ENCODE measurements around the gene ASIC2. TPM values are rescaled to one million over a fixed set of nuclear protein-coding genes. Genes with fewer than 3 reads are reported as not detected.

The ASIC2 gene
- total RNA-seq, 1 donor from 2014 or later = 0.36 TPM

DNA sequence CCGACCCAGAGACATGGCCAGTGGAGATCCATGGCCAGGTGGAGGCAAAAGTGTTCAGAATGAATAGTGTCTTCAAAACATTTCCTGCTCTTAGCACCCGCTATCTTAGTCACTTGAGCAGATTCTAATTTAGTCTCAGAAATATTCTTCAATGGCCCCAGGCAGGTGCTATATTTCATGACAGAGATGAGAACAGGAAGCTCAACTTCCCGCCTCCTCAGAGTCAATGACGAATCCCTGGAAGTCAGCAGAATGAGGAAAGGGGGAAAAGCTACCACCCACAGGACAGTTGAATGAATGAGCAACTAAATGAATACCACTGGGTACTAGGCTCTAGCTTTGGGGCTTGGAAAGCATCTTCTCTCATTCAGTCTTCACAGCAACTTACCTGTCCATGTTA is 147.2 kb downstream of the ASIC2 start:
- no peak overlapping the region for H3K27ac Mint-ChIP-seq (ENCODE audit: unreplicated experiment)
- Histone ChIP-seq H3K36me3 (ENCODE audit: insufficient read depth, low read length) (no peaks in the 10 kb centered on the region), H3K4me3 (ENCODE audit: insufficient read depth, low read depth, low read length) (no peak overlapping the region), H4K20me1 (ENCODE audit: insufficient read depth, low read length) (no peaks in the 10 kb centered on the region), H3K27me3 (ENCODE audit: insufficient read depth, low read length) (no peaks in the 10 kb centered on the region), H3K9me3 (ENCODE audit: insufficient read depth, low read depth, low read length) (no peaks in the 10 kb centered on the region), H3K79me2 (ENCODE audit: insufficient read depth, low read length) (no peaks in the 10 kb centered on the region), H2AFZ (ENCODE audit: low read depth, low read length) (no peak overlapping the region), H3K9ac (ENCODE audit: low read length) (no peak overlapping the region), H3K4me1 (ENCODE audit: insufficient read depth, low read length) (no peaks in the 10 kb centered on the region), H3K4me2 (ENCODE audit: low read length) (no peak overlapping the region), H3K27ac (ENCODE audit: low read depth, low read length) (no peak overlapping the region)
- TF ChIP-seq, protein P1, sequence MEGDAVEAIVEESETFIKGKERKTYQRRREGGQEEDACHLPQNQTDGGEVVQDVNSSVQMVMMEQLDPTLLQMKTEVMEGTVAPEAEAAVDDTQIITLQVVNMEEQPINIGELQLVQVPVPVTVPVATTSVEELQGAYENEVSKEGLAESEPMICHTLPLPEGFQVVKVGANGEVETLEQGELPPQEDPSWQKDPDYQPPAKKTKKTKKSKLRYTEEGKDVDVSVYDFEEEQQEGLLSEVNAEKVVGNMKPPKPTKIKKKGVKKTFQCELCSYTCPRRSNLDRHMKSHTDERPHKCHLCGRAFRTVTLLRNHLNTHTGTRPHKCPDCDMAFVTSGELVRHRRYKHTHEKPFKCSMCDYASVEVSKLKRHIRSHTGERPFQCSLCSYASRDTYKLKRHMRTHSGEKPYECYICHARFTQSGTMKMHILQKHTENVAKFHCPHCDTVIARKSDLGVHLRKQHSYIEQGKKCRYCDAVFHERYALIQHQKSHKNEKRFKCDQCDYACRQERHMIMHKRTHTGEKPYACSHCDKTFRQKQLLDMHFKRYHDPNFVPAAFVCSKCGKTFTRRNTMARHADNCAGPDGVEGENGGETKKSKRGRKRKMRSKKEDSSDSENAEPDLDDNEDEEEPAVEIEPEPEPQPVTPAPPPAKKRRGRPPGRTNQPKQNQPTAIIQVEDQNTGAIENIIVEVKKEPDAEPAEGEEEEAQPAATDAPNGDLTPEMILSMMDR (IDR thresholded peaks at IDR 0.05; ENCODE audit: insufficient read depth, low read depth, low read length) = no peak
- no peak for TF ChIP-seq EZH2 (IDR thresholded peaks at IDR 0.05; ENCODE audit: insufficient read depth, low read length)
- no peak for DNase-seq (ENCODE audit: low read depth)
- H3K4me1 Mint-ChIP-seq (ENCODE audit: low read depth, unreplicated experiment) = no peaks in the 10 kb centered on the region
- no peak overlapping the region for H3K4me3 Mint-ChIP-seq (ENCODE audit: unreplicated experiment)
- no peaks in the 10 kb centered on the region for H3K9me3 Mint-ChIP-seq (ENCODE audit: unreplicated experiment)
- peaks cover 27% of the 10 kb centered on the region for H3K27me3 Mint-ChIP-seq (ENCODE audit: low read depth, unreplicated experiment)
- no peaks in the 10 kb centered on the region for H3K36me3 Mint-ChIP-seq (ENCODE audit: low read depth, unreplicated experiment)
- no peak for FAIRE-seq

DNA sequence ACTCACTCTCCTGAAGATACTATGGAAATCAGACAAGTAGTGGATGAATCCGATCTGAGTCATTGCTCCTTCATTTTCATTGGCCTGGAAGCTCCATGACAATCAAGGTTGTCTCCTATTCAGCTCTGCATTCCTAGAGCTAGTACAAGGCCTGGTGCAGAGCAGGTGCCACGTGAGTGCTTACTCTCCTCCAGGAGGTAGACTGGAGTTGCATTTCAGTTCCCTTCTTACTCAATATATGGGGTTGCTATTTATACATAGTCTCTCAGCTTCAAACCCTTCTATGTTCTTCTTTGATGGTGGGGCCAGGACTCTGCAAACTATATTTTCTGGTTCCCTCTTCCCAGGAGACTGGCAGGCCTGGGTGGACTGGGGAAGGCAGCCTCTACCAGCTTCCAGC is 148.3 kb downstream of the ASIC2 start:
- H3K9me3 Mint-ChIP-seq (ENCODE audit: unreplicated experiment) = no peaks in the 10 kb centered on the region
- no peak overlapping the region for H3K4me3 Mint-ChIP-seq (ENCODE audit: unreplicated experiment)
- H3K27me3 ChIP-seq (ENCODE audit: insufficient read depth, low read length) = no peaks in the 10 kb centered on the region
- no peak overlapping the region for H3K27ac ChIP-seq (ENCODE audit: low read depth, low read length)
- no peak for TF ChIP-seq EZH2 (IDR thresholded peaks at IDR 0.05; ENCODE audit: insufficient read depth, low read length)
- TF ChIP-seq, protein P1 (IDR thresholded peaks at IDR 0.05; ENCODE audit: insufficient read depth, low read depth, low read length) = no peak
- no peaks in the 10 kb centered on the region for H3K36me3 ChIP-seq (ENCODE audit: insufficient read depth, low read length)
- H3K4me1 ChIP-seq (ENCODE audit: insufficient read depth, low read length) = no peaks in the 10 kb centered on the region
- H4K20me1 ChIP-seq (ENCODE audit: insufficient read depth, low read length) = no peaks in the 10 kb centered on the region
- H3K4me1 Mint-ChIP-seq (ENCODE audit: low read depth, unreplicated experiment) = no peaks in the 10 kb centered on the region
- no peak overlapping the region for H3K27ac Mint-ChIP-seq (ENCODE audit: unreplicated experiment)
- H3K79me2 ChIP-seq (ENCODE audit: insufficient read depth, low read length) = no peaks in the 10 kb centered on the region
- H3K9ac ChIP-seq (ENCODE audit: low read length) = no peak overlapping the region
- no peaks in the 10 kb centered on the region for H3K9me3 ChIP-seq (ENCODE audit: insufficient read depth, low read depth, low read length)
- H3K4me2 ChIP-seq (ENCODE audit: low read length) = no peak overlapping the region
- no peak overlapping the region for H3K4me3 ChIP-seq (ENCODE audit: insufficient read depth, low read depth, low read length)
- peaks cover 38% of the 10 kb centered on the region for H3K27me3 Mint-ChIP-seq (ENCODE audit: low read depth, unreplicated experiment)
- DNase-seq (ENCODE audit: low read depth) (no peak), FAIRE-seq (no peak)
- no peak overlapping the region for H2AFZ ChIP-seq (ENCODE audit: low read depth, low read length)
- no peaks in the 10 kb centered on the region for H3K36me3 Mint-ChIP-seq (ENCODE audit: low read depth, unreplicated experiment)

DNA sequence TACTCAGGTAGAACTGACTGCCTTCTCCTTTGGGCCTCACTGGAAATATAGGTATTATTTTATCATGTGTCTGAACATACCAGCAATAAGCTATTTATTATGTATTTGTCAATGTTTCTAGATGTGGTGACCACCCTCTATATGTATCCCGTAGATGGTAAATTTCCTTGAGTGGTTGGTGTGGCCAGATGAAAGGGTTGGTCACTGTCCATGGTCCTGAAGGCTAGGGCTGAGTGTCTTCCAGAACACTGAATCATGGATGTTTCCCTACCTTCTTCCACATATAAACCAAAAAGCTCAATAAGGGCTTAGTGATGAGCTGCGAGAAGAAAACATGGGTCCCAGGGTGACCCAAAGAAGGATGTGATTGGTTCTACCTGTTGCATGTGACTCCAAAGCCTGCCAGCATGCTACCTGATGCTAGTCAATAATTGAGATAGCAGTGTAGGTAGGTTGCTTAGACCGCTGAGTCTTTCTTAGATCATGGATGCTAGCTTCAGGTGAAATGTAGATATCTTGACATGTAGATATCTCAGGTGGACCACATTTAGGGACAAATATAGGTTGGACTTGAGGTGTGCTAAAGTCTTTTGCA is 150.3 kb downstream of the ASIC2 start:
- no peaks in the 10 kb centered on the region for H4K20me1 ChIP-seq (ENCODE audit: insufficient read depth, low read length)
- Mint-ChIP-seq H3K4me1 (ENCODE audit: low read depth, unreplicated experiment) (no peaks in the 10 kb centered on the region), H3K27me3 (ENCODE audit: low read depth, unreplicated experiment) (peaks cover 56% of the 10 kb centered on the region), H3K36me3 (ENCODE audit: low read depth, unreplicated experiment) (no peaks in the 10 kb centered on the region), H3K9me3 (ENCODE audit: unreplicated experiment) (no peaks in the 10 kb centered on the region), H3K27ac (ENCODE audit: unreplicated experiment) (no peak overlapping the region), H3K4me3 (ENCODE audit: unreplicated experiment) (no peak overlapping the region)
- H3K27ac ChIP-seq (ENCODE audit: low read depth, low read length) = no peak overlapping the region
- H3K27me3 ChIP-seq (ENCODE audit: insufficient read depth, low read length) = no peaks in the 10 kb centered on the region
- H3K9ac ChIP-seq (ENCODE audit: low read length) = no peak overlapping the region
- H3K4me3 ChIP-seq (ENCODE audit: insufficient read depth, low read depth, low read length) = no peak overlapping the region
- H2AFZ ChIP-seq (ENCODE audit: low read depth, low read length) = no peak overlapping the region
- no peaks in the 10 kb centered on the region for H3K4me1 ChIP-seq (ENCODE audit: insufficient read depth, low read length)
- H3K9me3 ChIP-seq (ENCODE audit: insufficient read depth, low read depth, low read length) = no peaks in the 10 kb centered on the region
- H3K36me3 ChIP-seq (ENCODE audit: insufficient read depth, low read length) = no peaks in the 10 kb centered on the region
- TF ChIP-seq EZH2 (IDR thresholded peaks at IDR 0.05; ENCODE audit: insufficient read depth, low read length) = no peak
- TF ChIP-seq, protein P1 (IDR thresholded peaks at IDR 0.05; ENCODE audit: insufficient read depth, low read depth, low read length) = no peak
- DNase-seq (ENCODE audit: low read depth) (peak; percentile 18), FAIRE-seq (no peak)
- no peak overlapping the region for H3K4me2 ChIP-seq (ENCODE audit: low read length)
- no peaks in the 10 kb centered on the region for H3K79me2 ChIP-seq (ENCODE audit: insufficient read depth, low read length)

Measured in astrocyte (in vitro differentiated cells and primary cell).